HFFc6 (cell line): Measurements from ENCODE around the gene ECM1. TPM values are rescaled to one million over a fixed set of nuclear protein-coding genes. Genes with fewer than 3 reads are reported as not detected.

Source experiments
- DNase-seq: peaks from one replicate; pipeline ENCODE4 v3.0.0-alpha.2; 2018
- H3K27ac Mint-ChIP-seq: 2 replicates; pipeline ENCODE4 v1.8.0; 2020; ENCODE audit warnings: mild to moderate bottlenecking, mixed read lengths
- H3K27me3 Mint-ChIP-seq: 2 replicates; pipeline ENCODE4 v1.8.0; 2021; ENCODE audit warnings: mild to moderate bottlenecking, moderate library complexity, mixed read lengths; ENCODE audit not compliant: insufficient read depth
- H3K36me3 Mint-ChIP-seq: 2 replicates; pipeline ENCODE4 v1.8.0; 2021; ENCODE audit warnings: low read depth, mixed read lengths
- H3K4me1 Mint-ChIP-seq: 2 replicates; pipeline ENCODE4 v1.8.0; 2020; ENCODE audit warnings: low read depth, mixed read lengths
- H3K4me3 Mint-ChIP-seq: 2 replicates; pipeline ENCODE4 v1.8.0; 2020; ENCODE audit warnings: mild to moderate bottlenecking, moderate library complexity, mixed read lengths
- H3K9me3 Mint-ChIP-seq: 2 replicates; pipeline ENCODE4 v1.8.0; 2020; ENCODE audit warnings: mild to moderate bottlenecking, mixed read lengths
- CTCF ChIP-seq: fragments of 200-600 bp; sonication (generic); IDR thresholded peaks from 2 replicates; pipeline ENCODE4 v1.5.0; 2021; ENCODE audit warnings: antibody characterized with exemption, mild to moderate bottlenecking
- total RNA-seq, 6 experiments: library from RNA; stranded (reverse); fragmentation: NEBNext Ultra II Directional; extraction: Animal tissue kit (Norgen Biotek cat#: 25700); gene quantifications; 2 replicates in 1 of 6; 3 replicates in 5 of 6; pipeline ENCODE4 v1.2.3, GENCODE V29; 2021

Gene ECM1
- total RNA-seq, 6 experiments from 2014 or later, result 30.8 to 52.0 (median 46.5) TPM

DNA sequence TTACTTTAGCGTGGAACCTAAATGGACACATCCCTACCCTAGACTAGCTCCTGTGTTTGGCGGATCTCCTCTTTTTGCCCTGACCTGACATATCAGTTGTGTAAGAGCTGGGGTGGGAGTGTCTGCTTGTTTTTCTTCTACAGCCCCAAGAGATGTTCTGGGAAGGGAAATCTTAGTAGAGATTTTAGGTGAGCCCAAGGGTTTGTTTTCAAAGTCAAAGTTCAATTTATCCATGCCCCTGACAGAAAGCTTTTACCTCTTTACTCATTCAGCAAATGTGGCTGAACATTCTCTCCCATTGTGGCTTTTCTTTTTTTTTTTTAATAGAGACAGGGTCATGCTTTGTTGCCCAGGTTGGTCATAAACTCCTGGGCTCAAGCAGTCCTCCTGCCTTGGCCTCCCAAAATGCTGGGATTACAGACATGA is 28.0 kb upstream of the ECM1 start:
- DNase-seq, result no peak
- no peak for TF ChIP-seq CTCF
- Mint-ChIP-seq H3K36me3 (no peaks in the 10 kb centered on the region), H3K4me1 (peaks cover 61% of the 10 kb centered on the region), H3K27ac (no peak overlapping the region), H3K9me3 (no peaks in the 10 kb centered on the region), H3K4me3 (no peak overlapping the region), H3K27me3 (peaks cover 2% of the 10 kb centered on the region; the same call in 1 of the 2 replicates)

DNA sequence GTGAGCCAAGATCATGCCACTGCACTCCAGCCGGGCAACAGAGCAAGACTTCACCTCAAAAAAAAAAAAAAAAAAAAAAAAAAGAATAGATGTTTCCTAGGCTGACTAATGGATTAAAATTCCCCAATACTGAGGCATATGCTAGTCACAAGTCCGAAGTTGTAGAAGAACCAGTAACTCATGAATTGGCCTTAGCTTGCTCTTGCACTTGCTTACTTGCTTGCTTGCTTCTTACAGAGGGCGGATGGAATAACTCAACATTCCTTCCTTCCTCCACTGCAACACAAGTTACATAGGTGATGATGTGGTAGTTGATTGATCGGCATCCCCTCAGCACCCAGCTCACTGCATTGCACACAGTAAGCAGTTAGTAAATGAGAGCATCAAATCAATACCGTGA is 23.5 kb upstream of the ECM1 start:
- Mint-ChIP-seq H3K27me3 (peaks cover 1% of the 10 kb centered on the region; the same call in 1 of the 2 replicates), H3K9me3 (no peaks in the 10 kb centered on the region), H3K36me3 (no peaks in the 10 kb centered on the region; the same call in 1 of the 2 replicates), H3K4me1 (peaks cover 46% of the 10 kb centered on the region), H3K27ac (peak overlapping the region; percentile 62; the same call in 1 of the 2 replicates), H3K4me3 (peak overlapping the region; percentile 63; the same call in 1 of the 2 replicates)
- DNase-seq, result peak; percentile 83
- no peak for TF ChIP-seq CTCF

DNA sequence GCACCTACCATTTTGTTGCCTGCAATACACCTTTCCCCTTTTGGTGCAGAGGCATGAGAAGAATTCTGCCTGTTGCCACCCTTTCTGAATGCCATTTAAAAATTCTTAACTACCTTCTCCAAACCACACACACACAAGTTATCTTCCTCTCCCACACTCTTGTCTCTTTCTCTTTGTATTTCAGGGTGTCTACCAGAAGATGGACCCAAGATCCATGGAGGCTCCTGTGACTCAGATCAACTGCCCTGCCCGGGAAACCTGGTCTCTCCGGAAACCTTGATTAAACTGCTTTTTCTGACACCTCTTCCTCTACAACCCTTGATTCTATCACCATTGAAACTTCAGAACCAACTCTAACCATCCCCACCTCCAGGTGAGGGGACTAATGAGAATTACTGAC is 23.0 kb upstream of the ECM1 start:
- peak overlapping the region; percentile 63 for H3K4me3 Mint-ChIP-seq
- DNase-seq, result peak; percentile 30

DNA sequence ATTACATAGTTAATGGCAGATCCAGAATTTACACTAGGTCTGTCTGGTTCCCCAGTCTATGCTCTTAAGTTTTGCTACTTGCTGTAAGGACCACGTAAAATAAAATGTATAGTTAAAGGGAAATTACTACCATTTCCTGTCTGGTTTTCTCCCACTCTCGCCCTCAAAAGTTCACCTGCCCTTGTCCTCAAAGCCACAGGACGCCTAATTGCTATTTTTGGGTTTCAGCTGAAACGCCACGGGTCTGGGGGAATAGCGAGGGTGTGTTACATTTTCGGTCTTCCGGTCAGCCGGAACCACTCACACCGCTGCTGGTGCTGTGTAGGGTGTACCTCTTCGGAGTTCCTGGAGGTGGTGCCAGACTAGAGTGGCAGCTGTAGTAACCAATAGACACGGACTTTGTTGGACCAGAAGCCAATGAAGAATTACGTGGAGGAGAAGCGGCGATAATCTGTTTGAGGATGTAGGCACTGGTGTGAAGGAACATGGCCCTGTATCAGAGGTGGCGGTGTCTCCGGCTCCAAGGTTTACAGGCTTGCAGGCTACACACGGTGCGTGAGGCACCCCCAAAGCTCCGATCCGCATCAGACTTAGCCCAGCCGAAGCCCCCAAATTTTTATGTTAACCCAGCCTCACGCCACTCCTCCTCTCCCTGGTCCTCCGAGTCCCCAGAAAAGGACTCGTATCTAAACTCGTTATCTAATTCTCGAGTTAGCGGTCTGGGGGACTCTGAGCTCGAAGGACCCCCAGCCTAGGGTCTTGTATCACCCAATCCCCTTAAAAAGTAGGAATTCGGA is 20.7 kb upstream of the ECM1 start, which contains the start of gene TARS2:
Gene TARS2 (plus strand): TSS at position 454 of the 797 bp plus-strand sequence. CDS start 32 bp downstream, at position 486.
- H3K36me3 Mint-ChIP-seq, result peaks cover 6% of the 10 kb centered on the region
- peak; percentile 70 for TF ChIP-seq CTCF

More for the DNA sequence above, 23.0 kb upstream of the ECM1 start:
- no peaks in the 10 kb centered on the region for H3K9me3 Mint-ChIP-seq
- H3K27ac Mint-ChIP-seq, result peak overlapping the region; percentile 62
- H3K36me3 Mint-ChIP-seq, result no peaks in the 10 kb centered on the region; the same call in 1 of the 2 replicates
- H3K4me1 Mint-ChIP-seq, result peaks cover 41% of the 10 kb centered on the region
- peaks cover 1% of the 10 kb centered on the region; the same call in 1 of the 2 replicates for H3K27me3 Mint-ChIP-seq
- TF ChIP-seq CTCF, result peak; percentile 33; the same call in 1 of the 2 replicates

DNA sequence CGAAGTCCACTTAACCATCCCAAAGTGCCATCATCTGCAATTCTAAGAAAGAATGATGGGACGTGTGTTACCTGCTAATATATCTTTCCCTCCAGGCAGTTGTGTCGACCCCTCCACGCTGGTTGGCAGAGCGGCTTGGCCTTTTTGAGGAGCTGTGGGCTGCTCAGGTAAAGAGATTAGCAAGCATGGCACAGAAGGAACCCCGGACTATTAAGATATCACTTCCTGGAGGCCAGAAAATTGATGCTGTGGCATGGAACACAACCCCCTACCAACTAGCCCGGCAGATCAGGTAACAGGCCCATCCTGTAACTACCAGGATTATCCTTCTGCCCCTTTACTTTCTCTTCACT is 20.2 kb upstream of the ECM1 start:
- Mint-ChIP-seq H3K4me1 (peaks cover 39% of the 10 kb centered on the region), H3K27me3 (peaks cover 1% of the 10 kb centered on the region; the same call in 1 of the 2 replicates), H3K27ac (peak overlapping the region; percentile 92), H3K4me3 (peak overlapping the region; percentile 92), H3K9me3 (no peaks in the 10 kb centered on the region), H3K36me3 (peaks cover 6% of the 10 kb centered on the region)
- DNase-seq, result no peak
- TF ChIP-seq CTCF, result no peak

More for the DNA sequence above, 20.7 kb upstream of the ECM1 start, which contains the start of gene TARS2:
- no peaks in the 10 kb centered on the region for H3K9me3 Mint-ChIP-seq
- peaks cover 1% of the 10 kb centered on the region; the same call in 1 of the 2 replicates for H3K27me3 Mint-ChIP-seq
- peak within 1 kb of the TSS; percentile 92 for H3K4me3 Mint-ChIP-seq
- peak; percentile 100 for DNase-seq
- H3K4me1 Mint-ChIP-seq, result peaks cover 39% of the 10 kb centered on the region
- peak within 1 kb of the TSS; percentile 92 for H3K27ac Mint-ChIP-seq
